Caco-2 (cell line): Measurements from ENCODE around the gene RASSF7. TPM values are rescaled to one million over a fixed set of nuclear protein-coding genes. Genes with fewer than 3 reads are reported as not detected.

Experiments
- BruUV-seq: library from RNA; stranded (reverse); fragments of 400-500 nt; replicated peaks from 2 replicates; lab custom pipeline; 2021; lab: Mats Ljungman, UMichigan
- CTCF ChIA-PET: fragments of 300-600 bp; sonication (Branson Sonifier 250); formaldehyde crosslinking; loops from one replicate; lab custom pipeline; 2022; ENCODE audit warnings: antibody characterized with exemption; lab: Charles Lee
- POLR2A ChIA-PET: fragments of 300-600 bp; sonication (Branson Sonifier 250); formaldehyde crosslinking; loops from one replicate; lab custom pipeline; 2022; ENCODE audit warnings: antibody characterized with exemption; lab: Charles Lee
- DNase-seq, 2 experiments: peaks; one replicate each; pipeline versions ENCODE4 v3.0.0 to v3.0.0-alpha.2; 2020 to 2022
- H3K27me3 ChIP-seq: replicated peaks from 2 replicates; pipeline ENCODE4 v1.6.0; 2011; ENCODE audit warnings: low read length; ENCODE audit not compliant: control insufficient read depth, insufficient read depth
- H3K36me3 ChIP-seq: 2 replicates; pipeline ENCODE4 v1.5.1; 2011; ENCODE audit warnings: low read length; ENCODE audit not compliant: control insufficient read depth, insufficient read depth
- H3K4me1 ChIP-seq: fragments of 250-450 bp; sonication (Bioruptor Pico); 2 replicates; pipeline ENCODE4 v1.5.1; 2020; ENCODE audit warnings: mild to moderate bottlenecking
- H3K4me3 ChIP-seq: 2 replicates; pipeline ENCODE4 v1.5.1; 2011; ENCODE audit warnings: low read depth, mild to moderate bottlenecking, control low read depth, low read length
- H3K9me3 ChIP-seq: fragments of 250-450 bp; sonication (Bioruptor Pico); 2 replicates; pipeline ENCODE4 v1.5.1; 2020; ENCODE audit warnings: mild to moderate bottlenecking, moderate library complexity
- H3K27ac Mint-ChIP-seq: one replicate; pipeline ENCODE4 v1.8.0; 2022; ENCODE audit warnings: mixed read lengths; ENCODE audit not compliant: unreplicated experiment
- H3K27me3 Mint-ChIP-seq: one replicate; pipeline ENCODE4 v1.8.0; 2022; ENCODE audit warnings: mixed read lengths; ENCODE audit not compliant: insufficient read depth, unreplicated experiment
- H3K36me3 Mint-ChIP-seq: one replicate; pipeline ENCODE4 v1.8.0; 2022; ENCODE audit warnings: mild to moderate bottlenecking, mixed read lengths; ENCODE audit not compliant: insufficient read depth, unreplicated experiment
- H3K4me1 Mint-ChIP-seq: one replicate; pipeline ENCODE4 v1.8.0; 2022; ENCODE audit warnings: low read depth, mixed read lengths; ENCODE audit not compliant: unreplicated experiment
- H3K4me3 Mint-ChIP-seq: one replicate; pipeline ENCODE4 v1.8.0; 2022; ENCODE audit warnings: mild to moderate bottlenecking, moderate library complexity, mixed read lengths; ENCODE audit not compliant: unreplicated experiment
- H3K9me3 Mint-ChIP-seq: one replicate; pipeline ENCODE4 v1.8.0; 2022; ENCODE audit warnings: mixed read lengths; ENCODE audit not compliant: unreplicated experiment
- CTCF ChIP-seq, 2 experiments: fragments of 200-600 bp in 1 of 2; IDR thresholded peaks; 1 replicate in 1 of 2; 2 replicates in 1 of 2; pipeline versions ENCODE4 v1.5.1 to v1.8.0; 2011 to 2022; ENCODE audit warnings: antibody characterized with exemption in 1 of 2, control low read depth in 1 of 2, inconsistent platforms in 1 of 2, low read depth in 1 of 2, low read length in 1 of 2, mild to moderate bottlenecking in 1 of 2, moderate library complexity in 1 of 2; ENCODE audit not compliant: insufficient read depth in 1 of 2, severe bottlenecking in 1 of 2, unreplicated experiment in 1 of 2
- intact Hi-C: fragments of 100-400 bp; cut with micrococcal nuclease; formaldehyde crosslinking; loops from one replicate; pipeline ENCODE4 v1.10.0; 2022; ENCODE audit not compliant: unreplicated experiment
- total RNA-seq: library from RNA; stranded (reverse); gene quantifications from 2 replicates; pipeline ENCODE4 v1.2.3, GENCODE V29; 2022

Gene RASSF7
- total RNA-seq, 1 experiment from 2014 or later, result 65.5 TPM

GRCh38 chr11:576811-577610 is 16.2 kb downstream of the RASSF7 start:
- no peak for TF ChIP-seq CTCF (IDR thresholded peaks at IDR 0.05; ENCODE audit: insufficient read depth in 1 of 2, low read depth in 1 of 2, low read length in 1 of 2, severe bottlenecking in 1 of 2, unreplicated experiment in 1 of 2)
- H3K4me3 ChIP-seq, result peak overlapping the region; percentile 100
- POLR2A ChIA-PET, result interaction anchor here (0.6 to 2.0 kb wide), 5 partner anchors 8 to 230 kb away, joined by 3 to 17 read pairs (median 5); no protein-coding TSS in a partner anchor
- BruUV-seq, result no TSS peak
- H3K9me3 Mint-ChIP-seq, result no peaks in the 10 kb centered on the region
- H3K27ac Mint-ChIP-seq, result peak overlapping the region; percentile 63
- intact Hi-C loops, result loop anchor here (2.0 to 5.0 kb wide), 2 partner anchors 16 to 35 kb away; partner anchors contain the start of genes LMNTD2 and RASSF7
- H3K9me3 ChIP-seq, result no peaks in the 10 kb centered on the region
- CTCF ChIA-PET, result no interaction called here
- DNase-seq, result no peak
- H3K36me3 ChIP-seq, result no peaks in the 10 kb centered on the region
- no peaks in the 10 kb centered on the region for H3K27me3 ChIP-seq
- peaks cover 16% of the 10 kb centered on the region for H3K4me1 Mint-ChIP-seq
- H3K36me3 Mint-ChIP-seq, result peaks cover 28% of the 10 kb centered on the region
- H3K27me3 Mint-ChIP-seq, result no peaks in the 10 kb centered on the region
- H3K4me3 Mint-ChIP-seq, result peak overlapping the region; percentile 78
- H3K4me1 ChIP-seq, result peaks cover 31% of the 10 kb centered on the region

- peak overlapping the region; percentile 63 for H3K27ac Mint-ChIP-seq
- H3K4me3 Mint-ChIP-seq, result peak overlapping the region; percentile 78
- Histone ChIP-seq H3K9me3 (no peaks in the 10 kb centered on the region), H3K4me1 (peaks cover 31% of the 10 kb centered on the region), H3K27me3 (no peaks in the 10 kb centered on the region), H3K36me3 (peaks cover 1% of the 10 kb centered on the region; the same call in 1 of the 2 replicates), H3K4me3 (peak overlapping the region; percentile 100)
- H3K4me1 Mint-ChIP-seq, result peaks cover 16% of the 10 kb centered on the region
- CTCF ChIA-PET, result no interaction called here
- POLR2A ChIA-PET, result interaction anchor here (1.2 kb wide), 2 partner anchors 9 kb away, joined by 3 to 4 read pairs; no protein-coding TSS in a partner anchor
- TF ChIP-seq CTCF (IDR thresholded peaks at IDR 0.05; ENCODE audit: insufficient read depth in 1 of 2, low read depth in 1 of 2, low read length in 1 of 2, severe bottlenecking in 1 of 2, unreplicated experiment in 1 of 2), result no peak
- no peak for DNase-seq
- peaks cover 34% of the 10 kb centered on the region for H3K36me3 Mint-ChIP-seq
- no peaks in the 10 kb centered on the region for H3K27me3 Mint-ChIP-seq
- intact Hi-C loops, result loop anchor here (2.0 to 5.0 kb wide), 2 partner anchors 17 to 35 kb away; partner anchors contain the start of genes LMNTD2 and RASSF7
- TSS peak; percentile 58 for BruUV-seq
- H3K9me3 Mint-ChIP-seq, result no peaks in the 10 kb centered on the region
Observed at GRCh38 chr11:577611-577894, 16.8 kb downstream of the RASSF7 start.

GRCh38 chr11:578276-579035 is 17.7 kb downstream of the RASSF7 start:
- Mint-ChIP-seq H3K9me3 (no peaks in the 10 kb centered on the region), H3K4me3 (peak overlapping the region; percentile 78), H3K27me3 (no peaks in the 10 kb centered on the region), H3K27ac (no peak overlapping the region), H3K4me1 (peaks cover 16% of the 10 kb centered on the region), H3K36me3 (peaks cover 43% of the 10 kb centered on the region)
- H3K27me3 ChIP-seq, result no peaks in the 10 kb centered on the region
- no TSS peak for BruUV-seq
- ChIA-PET CTCF (interaction anchor here (0.6 kb wide), 1 partner anchor 23 kb away, joined by 4 read pairs; no protein-coding TSS in a partner anchor), POLR2A (interaction anchor here (0.5 to 0.6 kb wide), 2 partner anchors 17 to 22 kb away, joined by 3 to 5 read pairs; no protein-coding TSS in a partner anchor)
- DNase-seq, result no peak
- peaks cover 31% of the 10 kb centered on the region for H3K4me1 ChIP-seq
- H3K36me3 ChIP-seq, result peaks cover 1% of the 10 kb centered on the region; the same call in 1 of the 2 replicates
- no peak for TF ChIP-seq CTCF (IDR thresholded peaks at IDR 0.05; ENCODE audit: insufficient read depth in 1 of 2, low read depth in 1 of 2, low read length in 1 of 2, severe bottlenecking in 1 of 2, unreplicated experiment in 1 of 2)
- H3K4me3 ChIP-seq, result peak overlapping the region; percentile 100
- no peaks in the 10 kb centered on the region for H3K9me3 ChIP-seq
- intact Hi-C loops, result loop anchor here (5.0 kb wide), 1 partner anchor 34 kb away; no protein-coding TSS in a partner anchor
